Astrocyte (in vitro differentiated cells and primary cell): ENCODE results near the gene KDM2B.

Source experiments
- CTCF ChIP-seq: IDR thresholded peaks from 2 replicates; pipeline ENCODE4 v1.5.1; 2011; ENCODE audit warnings: low read depth, mild to moderate bottlenecking, inconsistent platforms, low read length, moderate library complexity; ENCODE audit not compliant: insufficient read depth
- EZH2 ChIP-seq: IDR thresholded peaks from 2 replicates; pipeline ENCODE4 v1.6.1; 2012; ENCODE audit warnings: mild to moderate bottlenecking, low read length, inconsistent platforms; ENCODE audit not compliant: insufficient read depth

DNA sequence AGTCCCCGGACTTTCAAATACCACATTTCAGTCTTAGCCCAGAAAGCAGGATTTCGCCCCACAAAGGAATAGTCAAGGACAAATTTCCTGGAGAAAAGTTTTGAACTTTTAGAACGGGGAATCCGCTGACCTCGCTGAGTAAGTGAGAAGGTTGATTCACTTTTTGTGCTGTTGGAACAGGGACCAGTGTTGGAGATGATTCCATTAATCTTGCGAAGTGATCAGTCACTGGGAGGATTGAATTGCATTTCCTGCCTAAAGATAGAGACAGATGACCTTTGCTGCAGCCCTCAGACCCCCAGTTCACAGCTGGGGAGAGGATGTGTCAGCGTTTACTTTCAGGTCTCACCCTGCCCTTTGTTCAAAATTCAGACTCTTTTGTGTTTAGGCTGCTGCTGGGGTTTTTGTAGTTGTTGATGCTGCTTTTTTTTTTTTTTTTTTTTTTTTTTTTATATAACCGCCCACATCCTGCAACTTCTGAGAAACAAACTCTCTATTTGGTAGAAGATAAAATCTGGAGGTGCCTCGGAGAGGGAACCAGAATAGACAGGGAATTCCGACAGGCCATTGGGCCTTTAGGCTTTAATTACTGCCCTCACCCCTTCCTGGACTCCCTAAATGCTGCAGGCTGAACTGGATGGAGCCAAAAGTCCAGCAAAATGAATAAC lies 9.8 kb upstream of the KDM2B start:
- no peak for TF ChIP-seq CTCF
- TF ChIP-seq EZH2 = no peak
